Brain microvascular endothelial cell (primary cell): ENCODE data around the gene HIRA.

Source experiments
- DNase-seq: peaks from one replicate; pipeline ENCODE4 v3.0.0-alpha.2; 2020
- H3K27ac ChIP-seq: fragments of 250-450 bp; sonication (Bioruptor Pico); 2 replicates; pipeline ENCODE4 v1.5.1; 2020; ENCODE audit warnings: mild to moderate bottlenecking, moderate library complexity
- H3K27me3 ChIP-seq: fragments of 250-450 bp; sonication (Bioruptor Pico); replicated peaks from 2 replicates; pipeline ENCODE4 v1.5.1; 2020; ENCODE audit warnings: mild to moderate bottlenecking
- H3K36me3 ChIP-seq: fragments of 250-450 bp; sonication (Bioruptor Pico); replicated peaks from 2 replicates; pipeline ENCODE4 v1.5.1; 2020; ENCODE audit warnings: mild to moderate bottlenecking
- H3K4me3 ChIP-seq: 2 replicates; pipeline ENCODE4 v1.5.1; 2011; ENCODE audit warnings: low read depth, mild to moderate bottlenecking, control low read depth, low read length, moderate library complexity
- CTCF ChIP-seq: IDR thresholded peaks from 2 replicates; pipeline ENCODE4 v1.5.1; 2011; ENCODE audit warnings: low read depth, mild to moderate bottlenecking, moderate library complexity, low read length, control low read depth, inconsistent platforms; ENCODE audit errors: missing control alignments
- in situ Hi-C: cut with HindIII; loops from 2 replicates; pipeline ENCODE4 v1.10.0; 2017; ENCODE audit warnings: low sequenced_read_pairs, low pct_ligation_motif_present

Gene HIRA

DNA sequence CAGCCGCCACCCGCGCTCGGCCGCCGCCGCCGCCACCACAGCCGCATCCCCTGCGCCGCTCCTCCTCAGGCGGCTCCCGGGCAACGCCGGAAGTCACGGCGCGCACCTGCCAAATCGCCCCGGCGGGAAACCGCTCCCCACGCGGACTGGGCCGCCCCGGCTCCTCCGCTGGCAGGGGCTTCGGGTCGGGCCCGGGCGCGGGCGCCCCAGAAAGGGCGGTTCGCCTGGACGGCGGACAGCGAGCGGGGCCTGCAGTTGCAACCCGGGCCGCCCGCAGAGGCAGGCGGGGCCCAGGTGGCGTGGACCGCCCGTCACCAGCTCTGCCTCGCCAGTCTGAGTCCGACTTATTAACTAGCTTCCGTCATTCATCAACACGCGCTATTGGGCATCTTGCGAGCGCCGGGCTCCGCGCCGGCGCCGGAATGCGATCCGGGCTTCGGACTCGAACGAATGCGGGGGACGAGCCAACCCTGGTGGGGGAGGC, at the start of gene HIRA:
Gene HIRA, minus strand, starts transcription at position 85 of the 484 bp plus-strand sequence. CDS start 257 bp downstream, outside the sequence.
- in situ Hi-C loops = no loop called here

DNA sequence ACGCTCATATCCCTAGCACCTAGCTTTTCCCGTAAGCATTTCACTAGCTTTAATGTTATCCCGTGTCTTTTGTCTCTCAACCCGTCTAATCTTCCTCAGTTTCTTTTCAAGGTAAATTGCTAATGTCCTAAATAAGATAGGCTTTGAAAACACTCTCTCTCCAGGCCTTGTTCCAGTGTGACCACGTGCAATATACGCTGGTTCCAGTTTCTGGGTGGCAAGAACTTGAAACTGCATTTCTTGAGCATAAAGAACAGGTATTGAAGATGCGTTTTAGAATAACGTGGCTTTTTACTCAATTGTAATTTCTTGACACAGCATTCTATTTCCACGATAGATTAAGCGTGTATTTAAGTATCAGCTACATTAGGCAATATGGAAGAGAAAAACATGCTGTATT, 49.3 kb upstream of the HIRA start:
- Histone ChIP-seq H3K36me3 (peaks cover 2% of the 10 kb centered on the region), H3K27ac (no peak overlapping the region), H3K27me3 (no peaks in the 10 kb centered on the region), H3K4me3 (peak overlapping the region; percentile 98)
- no peak for DNase-seq
- TF ChIP-seq CTCF = no peak
- in situ Hi-C loops = no loop called here

More for the DNA sequence above, at the start of gene HIRA:
- DNase-seq = peak; percentile 67
- Histone ChIP-seq H3K27ac (peak within 1 kb of the TSS; percentile 96), H3K27me3 (no peaks in the 10 kb centered on the region), H3K36me3 (peaks cover 11% of the 10 kb centered on the region), H3K4me3 (peak within 1 kb of the TSS; percentile 88)
- no peak for TF ChIP-seq CTCF

DNA sequence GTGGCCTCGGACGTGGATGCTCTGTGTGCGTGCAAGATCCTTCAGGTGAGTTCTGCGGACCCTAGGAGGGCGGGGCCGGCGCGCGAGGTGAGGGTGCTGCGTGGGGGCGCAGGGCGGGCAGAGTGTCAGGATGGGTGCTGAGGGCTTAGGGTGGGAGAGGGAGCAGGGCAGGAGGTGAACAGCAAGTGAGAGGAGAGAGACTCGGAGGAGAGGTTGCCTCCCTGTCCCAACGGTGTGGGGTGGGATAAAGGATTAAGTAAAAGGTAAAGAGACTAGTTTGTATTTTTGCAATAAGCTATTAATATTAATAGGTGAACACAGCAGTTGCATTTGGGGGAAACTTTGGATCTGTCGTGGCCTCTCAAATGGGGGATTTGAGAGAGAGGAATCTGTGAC, 48.6 kb upstream of the HIRA start:
- no peak for TF ChIP-seq CTCF
- no peaks in the 10 kb centered on the region for H3K27me3 ChIP-seq
- in situ Hi-C loops = no loop called here
- H3K36me3 ChIP-seq = peaks cover 8% of the 10 kb centered on the region
- DNase-seq = no peak
- peak overlapping the region; percentile 98 for H3K4me3 ChIP-seq
- H3K27ac ChIP-seq = peak overlapping the region; percentile 100

- in situ Hi-C loops = no loop called here
- no peak for TF ChIP-seq CTCF
These were observed 48.0 kb upstream of the HIRA start, which contains the start of gene CDC45 for GRCh38 chr22:19479355-19480172. CDC45 (plus strand) TSS chr22:19479920; CDS start chr22:19479969, 49 bp downstream.

DNA sequence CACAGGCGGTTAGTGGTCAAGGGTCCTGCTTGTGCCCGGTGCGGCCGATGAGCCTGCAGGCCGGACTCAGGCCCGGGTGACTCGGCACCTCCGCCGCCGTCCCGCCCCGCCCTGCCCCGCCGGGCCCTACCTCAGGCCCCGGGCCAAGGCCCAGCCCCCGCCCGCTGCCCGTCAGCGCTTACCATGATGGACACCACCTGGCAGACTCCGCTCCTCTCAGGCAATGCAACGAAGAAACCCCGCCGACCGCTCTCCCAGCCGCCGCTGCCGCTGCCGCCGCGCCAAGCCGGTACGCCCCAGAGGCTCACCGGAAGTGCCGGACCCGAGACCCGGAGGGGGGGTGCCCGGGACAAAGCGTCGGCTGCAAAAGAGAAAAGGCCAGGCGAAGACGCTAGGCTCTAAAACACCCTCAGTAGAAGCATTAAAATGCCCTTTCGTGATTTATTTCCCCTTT, 47.4 kb upstream of the HIRA start, which contains the start of gene UFD1:
Gene UFD1, minus strand, starts transcription at position 293 of the 454 bp plus-strand sequence. Its CDS starts 108 bp downstream, at position 185.
- H3K27ac ChIP-seq = peak within 1 kb of the TSS; percentile 100
- peak within 1 kb of the TSS; percentile 98 for H3K4me3 ChIP-seq
- TF ChIP-seq CTCF = no peak
- H3K27me3 ChIP-seq = no peaks in the 10 kb centered on the region
- DNase-seq = peak; percentile 62
- in situ Hi-C loops = no loop called here
- H3K36me3 ChIP-seq = peaks cover 17% of the 10 kb centered on the region

More at GRCh38 chr22:19479355-19480172, 48.0 kb upstream of the HIRA start, which contains the start of gene CDC45:
- H3K36me3 ChIP-seq = peaks cover 12% of the 10 kb centered on the region
- peak; percentile 98 for DNase-seq
- H3K27ac ChIP-seq = peak within 1 kb of the TSS; percentile 100
- peak within 1 kb of the TSS; percentile 98 for H3K4me3 ChIP-seq
- H3K27me3 ChIP-seq = no peaks in the 10 kb centered on the region
